CD14-positive monocyte (primary cell): Measurements from ENCODE around the gene RAB40A. TPM values are rescaled to one million over a fixed set of nuclear protein-coding genes. Genes with fewer than 3 reads are reported as not detected.

Experiments
- DNase-seq, 3 donors: peaks; one replicate each; pipeline ENCODE4 v3.0.0-alpha.2; 2011 to 2022
- H2AFZ ChIP-seq: 2 replicates; pipeline ENCODE4 v1.6.0; 2012; ENCODE audit warnings: mild to moderate bottlenecking, low read depth, low read length, inconsistent platforms; ENCODE audit not compliant: insufficient read depth, poor library complexity, severe bottlenecking
- H3K27ac ChIP-seq, 2 donors: 1 replicate in 1 of 2; 2 replicates in 1 of 2; pipeline ENCODE4 v1.5.1; 2012 to 2013; ENCODE audit warnings: low read length in 2 of 2, control low read depth in 1 of 2, inconsistent platforms in 1 of 2, low read depth in 1 of 2, mild to moderate bottlenecking in 1 of 2
- H3K27me3 ChIP-seq, 2 donors: one replicate each; pipeline versions ENCODE4 v1.6.0 to v1.6.1; 2011 to 2013; ENCODE audit warnings: low read length in 2 of 2; ENCODE audit not compliant: control insufficient read depth in 2 of 2, insufficient read depth in 2 of 2
- H3K36me3 ChIP-seq, 2 donors: replicated peaks in 1 of 2; 1 replicate in 1 of 2; 2 replicates in 1 of 2; pipeline versions ENCODE4 v1.5.1 to v1.6.1; 2012 to 2013; ENCODE audit warnings: low read length in 2 of 2, control low read depth in 1 of 2, inconsistent platforms in 1 of 2, mild to moderate bottlenecking in 1 of 2; ENCODE audit not compliant: insufficient read depth in 2 of 2, control insufficient read depth in 1 of 2
- H3K4me1 ChIP-seq, 2 donors: 1 replicate in 1 of 2; 2 replicates in 1 of 2; pipeline versions ENCODE4 v1.5.1 to v1.6.1; 2012 to 2013; ENCODE audit warnings: low read length in 2 of 2, control low read depth in 1 of 2, inconsistent platforms in 1 of 2, mild to moderate bottlenecking in 1 of 2, moderate library complexity in 1 of 2; ENCODE audit not compliant: insufficient read depth in 2 of 2, control insufficient read depth in 1 of 2
- H3K4me2 ChIP-seq: replicated peaks from 2 replicates; pipeline ENCODE3; 2012; ENCODE audit warnings: low read length, moderate library complexity, mild to moderate bottlenecking; ENCODE audit not compliant: poor library complexity, severe bottlenecking; ENCODE audit errors: extremely low read depth
- H3K4me3 ChIP-seq, 3 experiments: fragments of 200-600 bp in 1 of 3; sonication (generic) in 1 of 3; replicated peaks in 1 of 3; 1 replicate in 2 of 3; 2 replicates in 1 of 3; pipeline ENCODE4 v1.5.1; 2011 to 2013; ENCODE audit warnings: low read length in 3 of 3, mild to moderate bottlenecking in 3 of 3, control low read depth in 2 of 3, low read depth in 2 of 3, inconsistent platforms in 1 of 3, moderate library complexity in 1 of 3
- H3K79me2 ChIP-seq: 2 replicates; pipeline ENCODE4 v1.6.0; 2012; ENCODE audit warnings: mild to moderate bottlenecking, control low read depth, inconsistent platforms, low read length, moderate library complexity; ENCODE audit not compliant: insufficient read depth
- H3K9ac ChIP-seq: 2 replicates; pipeline ENCODE4 v1.6.0; 2017; ENCODE audit warnings: low read length, mild to moderate bottlenecking; ENCODE audit not compliant: insufficient read depth, poor library complexity, severe bottlenecking
- H3K9me3 ChIP-seq, 2 donors: replicated peaks in 1 of 2; 1 replicate in 1 of 2; 2 replicates in 1 of 2; pipeline versions ENCODE4 v1.5.1 to v1.6.1; 2012 to 2013; ENCODE audit warnings: low read length in 2 of 2, control low read depth in 1 of 2; ENCODE audit not compliant: control insufficient read depth in 1 of 2, insufficient read depth in 1 of 2
- H4K20me1 ChIP-seq: 2 replicates; pipeline ENCODE4 v1.6.0; 2012; ENCODE audit warnings: mild to moderate bottlenecking, low read length, control low read depth, moderate library complexity; ENCODE audit not compliant: insufficient read depth
- H3K27ac Mint-ChIP-seq, 7 donors: one replicate each; pipeline ENCODE4 v1.8.0; 2020; ENCODE audit warnings: mild to moderate bottlenecking in 7 of 7, mixed read lengths in 7 of 7, moderate library complexity in 6 of 7, inconsistent platforms in 2 of 7
- H3K27me3 Mint-ChIP-seq, 3 donors: one replicate each; pipeline ENCODE4 v1.8.0; 2021 to 2022; ENCODE audit warnings: low read depth in 3 of 3, mild to moderate bottlenecking in 3 of 3, mixed read lengths in 3 of 3, moderate library complexity in 3 of 3, inconsistent platforms in 1 of 3
- H3K36me3 Mint-ChIP-seq, 2 donors: one replicate each; pipeline ENCODE4 v1.8.0; 2020; ENCODE audit warnings: mixed read lengths in 2 of 2, inconsistent platforms in 1 of 2, mild to moderate bottlenecking in 1 of 2
- H3K4me1 Mint-ChIP-seq: one replicate; pipeline ENCODE4 v1.8.0; 2020; ENCODE audit warnings: mild to moderate bottlenecking, mixed read lengths
- H3K4me3 Mint-ChIP-seq, 2 donors: one replicate each; pipeline ENCODE4 v1.8.0; 2020; ENCODE audit warnings: mild to moderate bottlenecking in 2 of 2, mixed read lengths in 2 of 2, moderate library complexity in 1 of 2
- H3K9me3 Mint-ChIP-seq, 7 donors: one replicate each; pipeline ENCODE4 v1.8.0; 2020 to 2022; ENCODE audit warnings: mixed read lengths in 7 of 7, mild to moderate bottlenecking in 6 of 7, moderate library complexity in 6 of 7, inconsistent platforms in 2 of 7
- CTCF ChIP-seq: fragments of 200-600 bp; IDR thresholded peaks from one replicate; pipeline ENCODE4 v1.8.0; 2022; ENCODE audit warnings: antibody characterized with exemption, mild to moderate bottlenecking
- WGBS: methylation state at CpG from one replicate; pipeline ENCODE4 v1.1.5; 2013; ENCODE audit warnings: missing lambda C conversion rate; ENCODE audit not compliant: insufficient coverage; 5-methylcytosine and 5-hydroxymethylcytosine counted together
- intact Hi-C, 2 donors: fragments of 100-400 bp; cut with micrococcal nuclease; formaldehyde crosslinking; loops; one replicate each; pipeline versions ENCODE4 v1.15.0 to v1.15.1; 2023
- polyA plus RNA-seq, 3 donors: library from polyadenylated mRNA; depleted of rRNA in 1 of 3; unstranded in 2 of 3; stranded (reverse) in 1 of 3; fragments of 300-500 nt in 2 of 3; fragments of >200 nt in 1 of 3; fragmentation: Illumina TruSeq in 2 of 3; gene quantifications; 1 replicate in 2 of 3; 2 replicates in 1 of 3; pipeline ENCODE4 v1.2.3, GENCODE V29; 2012 to 2021

RAB40A gene
- polyA plus RNA-seq, 3 donors = not detected

DNA sequence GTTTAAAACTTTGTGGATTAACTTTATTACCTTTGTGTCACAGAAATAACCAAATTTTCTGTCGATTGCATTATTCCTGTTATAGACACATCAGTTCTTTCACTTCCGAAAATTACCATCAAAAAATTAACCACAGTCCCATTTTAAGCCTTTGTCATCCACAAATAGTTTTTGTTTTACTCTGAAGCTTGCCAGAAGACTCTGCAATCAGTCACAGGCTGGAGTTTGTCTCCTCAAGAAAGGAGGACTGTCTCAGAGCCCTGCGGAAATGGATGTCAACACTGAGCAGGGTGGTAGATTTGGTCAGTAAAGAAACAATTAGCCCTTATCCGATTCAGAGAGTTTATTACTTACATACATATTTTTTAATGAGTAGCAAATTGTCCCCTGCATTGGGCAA lies 45.9 kb upstream of the RAB40A start:
- no peak for TF ChIP-seq CTCF
- DNase-seq = no peak
- Histone ChIP-seq H2AFZ (no peak overlapping the region), H3K4me3 (no peak overlapping the region), H3K27ac (no peak overlapping the region), H3K9ac (no peak overlapping the region), H3K79me2 (no peaks in the 10 kb centered on the region), H3K4me1 (no peaks in the 10 kb centered on the region), H3K9me3 (no peaks in the 10 kb centered on the region), H3K36me3 (no peaks in the 10 kb centered on the region), H4K20me1 (no peaks in the 10 kb centered on the region), H3K4me2 (no peak overlapping the region), H3K27me3 (no peaks in the 10 kb centered on the region)
- H3K36me3 Mint-ChIP-seq = no peaks in the 10 kb centered on the region
- no peak overlapping the region for H3K27ac Mint-ChIP-seq
- no CpG with 5 or more reads among the region's 4 CpGs for WGBS
- peaks cover 0 to 4% (median 0%) of the 10 kb centered on the region in 3 donors for H3K27me3 Mint-ChIP-seq
- H3K4me1 Mint-ChIP-seq = no peaks in the 10 kb centered on the region
- no peak overlapping the region for H3K4me3 Mint-ChIP-seq
- no peaks in the 10 kb centered on the region for H3K9me3 Mint-ChIP-seq
- intact Hi-C loops = no loop called here

GRCh38 chrX:103562801-103563200 lies 43.5 kb upstream of the RAB40A start:
- H3K36me3 Mint-ChIP-seq = no peaks in the 10 kb centered on the region
- H3K9me3 Mint-ChIP-seq = no peaks in the 10 kb centered on the region
- H3K27ac Mint-ChIP-seq = no peak overlapping the region
- Histone ChIP-seq H3K9ac (no peak overlapping the region), H3K27ac (no peak overlapping the region), H3K4me2 (no peak overlapping the region), H3K27me3 (no peaks in the 10 kb centered on the region), H4K20me1 (no peaks in the 10 kb centered on the region), H3K4me1 (no peaks in the 10 kb centered on the region), H2AFZ (no peak overlapping the region), H3K79me2 (no peaks in the 10 kb centered on the region), H3K4me3 (no peak overlapping the region), H3K9me3 (no peaks in the 10 kb centered on the region), H3K36me3 (no peaks in the 10 kb centered on the region)
- WGBS = no CpG with 5 or more reads among the region's 2 CpGs
- intact Hi-C loops = no loop called here
- H3K4me3 Mint-ChIP-seq = no peak overlapping the region
- no peak for DNase-seq
- TF ChIP-seq CTCF = no peak
- H3K27me3 Mint-ChIP-seq = peaks cover 0 to 4% (median 0%) of the 10 kb centered on the region in 3 donors
- H3K4me1 Mint-ChIP-seq = no peaks in the 10 kb centered on the region
